ENCODE results near the gene PPP1R1C. TPM values are rescaled to one million over a fixed set of nuclear protein-coding genes. Genes with fewer than 3 reads are reported as not detected.
A peak's percentile ranks its signal among the peaks of the same experiment; 100 is the strongest.

Gene PPP1R1C
- polyA plus RNA-seq, 4 donors: 0.33 to 2.4 TPM; not detected in 2

- DNase-seq (peak; percentile 36 to 74), FAIRE-seq (no peak)
- Histone ChIP-seq H3K27ac (ENCODE audit: low read depth in 1 of 3, low read length in 2 of 3) (no peak overlapping the region), H3K27me3 (ENCODE audit: control insufficient read depth in 3 of 3, insufficient read depth in 3 of 3, low read length in 3 of 3) (no peaks in the 10 kb centered on the region), H3K4me3 (ENCODE audit: low read depth in 1 of 3, low read length in 3 of 3) (no peak overlapping the region), H3K36me3 (ENCODE audit: control insufficient read depth in 3 of 3, insufficient read depth in 2 of 3, low read depth in 1 of 3, low read length in 3 of 3) (no peaks in the 10 kb centered on the region), H3K4me1 (ENCODE audit: control insufficient read depth in 3 of 3, insufficient read depth in 2 of 3, low read depth in 1 of 3, low read length in 2 of 3) (peaks cover 0 to 7% (median 0%) of the 10 kb centered on the region in 3 donors), H3K9me3 (ENCODE audit: control insufficient read depth in 2 of 2, insufficient read depth in 1 of 2, low read depth in 1 of 2, low read length in 1 of 2) (no peaks in the 10 kb centered on the region)
- 10 to 54% (median 29%) methylated on average over 3 of the region's 3 CpGs for WGBS, 3 donors
Measured at GRCh38 chr2:182078988-182079602, 93.4 kb downstream of the PPP1R1C start.

- H3K27ac ChIP-seq (ENCODE audit: low read depth in 1 of 3, low read length in 2 of 3): no peak overlapping the region
- FAIRE-seq: no peak
- no peak for DNase-seq
Measured at GRCh38 chr2:182080493-182080892, 94.8 kb downstream of the PPP1R1C start.

GRCh38 chr2:182081602-182082260, 96.1 kb downstream of the PPP1R1C start:
- DNase-seq (no peak), FAIRE-seq (no peak)
- H3K9me3 ChIP-seq (ENCODE audit: control insufficient read depth in 2 of 2, insufficient read depth in 1 of 2, low read depth in 1 of 2, low read length in 1 of 2): no peaks in the 10 kb centered on the region
- no peak overlapping the region for H3K27ac ChIP-seq (ENCODE audit: low read depth in 1 of 3, low read length in 2 of 3)
- no peaks in the 10 kb centered on the region for H3K27me3 ChIP-seq (ENCODE audit: control insufficient read depth in 3 of 3, insufficient read depth in 3 of 3, low read length in 3 of 3)
- 20 to 63% (median 50%) methylated on average over 4 of the region's 4 CpGs for WGBS, 3 donors
- no peaks in the 10 kb centered on the region for H3K36me3 ChIP-seq (ENCODE audit: control insufficient read depth in 3 of 3, insufficient read depth in 2 of 3, low read depth in 1 of 3, low read length in 3 of 3)
- peaks cover 0 to 7% (median 0%) of the 10 kb centered on the region in 3 donors for H3K4me1 ChIP-seq (ENCODE audit: control insufficient read depth in 3 of 3, insufficient read depth in 2 of 3, low read depth in 1 of 3, low read length in 2 of 3)
- no peak overlapping the region for H3K4me3 ChIP-seq (ENCODE audit: low read depth in 1 of 3, low read length in 3 of 3)

More at GRCh38 chr2:182080493-182080892, 94.8 kb downstream of the PPP1R1C start:
- Histone ChIP-seq H3K4me1 (ENCODE audit: control insufficient read depth in 3 of 3, insufficient read depth in 2 of 3, low read depth in 1 of 3, low read length in 2 of 3) (peaks cover 0 to 7% (median 0%) of the 10 kb centered on the region in 3 donors), H3K4me3 (ENCODE audit: low read depth in 1 of 3, low read length in 3 of 3) (no peak overlapping the region), H3K9me3 (ENCODE audit: control insufficient read depth in 2 of 2, insufficient read depth in 1 of 2, low read depth in 1 of 2, low read length in 1 of 2) (no peaks in the 10 kb centered on the region), H3K27me3 (ENCODE audit: control insufficient read depth in 3 of 3, insufficient read depth in 3 of 3, low read length in 3 of 3) (no peaks in the 10 kb centered on the region), H3K36me3 (ENCODE audit: control insufficient read depth in 3 of 3, insufficient read depth in 2 of 3, low read depth in 1 of 3, low read length in 3 of 3) (no peaks in the 10 kb centered on the region)
- WGBS, 3 donors: 87 to 94% (median 92%) methylated on average over 2 of the region's 2 CpGs

- WGBS, 3 donors: 60 to 86% (median 85%) methylated on average over 3 of the region's 3 CpGs
- Histone ChIP-seq H3K27me3 (ENCODE audit: control insufficient read depth in 3 of 3, insufficient read depth in 3 of 3, low read length in 3 of 3) (no peaks in the 10 kb centered on the region), H3K27ac (ENCODE audit: low read depth in 1 of 3, low read length in 2 of 3) (no peak overlapping the region), H3K4me3 (ENCODE audit: low read depth in 1 of 3, low read length in 3 of 3) (no peak overlapping the region), H3K9me3 (ENCODE audit: control insufficient read depth in 2 of 2, insufficient read depth in 1 of 2, low read depth in 1 of 2, low read length in 1 of 2) (peaks cover 0 to 9% of the 10 kb centered on the region in 2 donors), H3K36me3 (ENCODE audit: control insufficient read depth in 3 of 3, insufficient read depth in 2 of 3, low read depth in 1 of 3, low read length in 3 of 3) (no peaks in the 10 kb centered on the region), H3K4me1 (ENCODE audit: control insufficient read depth in 3 of 3, insufficient read depth in 2 of 3, low read depth in 1 of 3, low read length in 2 of 3) (no peaks in the 10 kb centered on the region)
- FAIRE-seq (no peak), DNase-seq (no peak)
Measured at GRCh38 chr2:182088681-182089320, 103.1 kb downstream of the PPP1R1C start.

- H3K27ac ChIP-seq (ENCODE audit: low read depth in 1 of 3, low read length in 2 of 3): no peak overlapping the region
- 62 to 73% (median 72%) methylated on average over 3 of the region's 3 CpGs for WGBS, 3 donors
- no peak overlapping the region for H3K4me3 ChIP-seq (ENCODE audit: low read depth in 1 of 3, low read length in 3 of 3)
- no peaks in the 10 kb centered on the region for H3K27me3 ChIP-seq (ENCODE audit: control insufficient read depth in 3 of 3, insufficient read depth in 3 of 3, low read length in 3 of 3)
- no peaks in the 10 kb centered on the region for H3K36me3 ChIP-seq (ENCODE audit: control insufficient read depth in 3 of 3, insufficient read depth in 2 of 3, low read depth in 1 of 3, low read length in 3 of 3)
- no peaks in the 10 kb centered on the region for H3K4me1 ChIP-seq (ENCODE audit: control insufficient read depth in 3 of 3, insufficient read depth in 2 of 3, low read depth in 1 of 3, low read length in 2 of 3)
- peaks cover 0 to 9% of the 10 kb centered on the region in 2 donors for H3K9me3 ChIP-seq (ENCODE audit: control insufficient read depth in 2 of 2, insufficient read depth in 1 of 2, low read depth in 1 of 2, low read length in 1 of 2)
- no peak for DNase-seq
- peak; percentile 5 for FAIRE-seq
Measured at GRCh38 chr2:182090486-182090885, 104.8 kb downstream of the PPP1R1C start.

GRCh38 chr2:182097571-182098164, 112.0 kb downstream of the PPP1R1C start:
- peaks cover 1 to 9% of the 10 kb centered on the region in 2 donors for H3K9me3 ChIP-seq (ENCODE audit: control insufficient read depth in 2 of 2, insufficient read depth in 1 of 2, low read depth in 1 of 2, low read length in 1 of 2)
- no peak overlapping the region for H3K4me3 ChIP-seq (ENCODE audit: low read depth in 1 of 3, low read length in 3 of 3)
- FAIRE-seq: no peak
- no peaks in the 10 kb centered on the region for H3K4me1 ChIP-seq (ENCODE audit: control insufficient read depth in 3 of 3, insufficient read depth in 2 of 3, low read depth in 1 of 3, low read length in 2 of 3)
- 53 to 62% (median 59%) methylated on average over 2 of the region's 2 CpGs for WGBS, 3 donors
- DNase-seq: no peak
- no peak overlapping the region for H3K27ac ChIP-seq (ENCODE audit: low read depth in 1 of 3, low read length in 2 of 3)
- no peaks in the 10 kb centered on the region for H3K27me3 ChIP-seq (ENCODE audit: control insufficient read depth in 3 of 3, insufficient read depth in 3 of 3, low read length in 3 of 3)
- H3K36me3 ChIP-seq (ENCODE audit: control insufficient read depth in 3 of 3, insufficient read depth in 2 of 3, low read depth in 1 of 3, low read length in 3 of 3): no peaks in the 10 kb centered on the region

- WGBS, 3 donors: 17 to 57% (median 37%) methylated on average over 1 of the region's 1 CpG
Measured at GRCh38 chr2:182098648-182099047, 113.0 kb downstream of the PPP1R1C start.

GRCh38 chr2:182101263-182101662, 115.6 kb downstream of the PPP1R1C start:
- no peak overlapping the region for H3K4me3 ChIP-seq (ENCODE audit: low read depth in 1 of 3, low read length in 3 of 3)
- no peaks in the 10 kb centered on the region for H3K36me3 ChIP-seq (ENCODE audit: control insufficient read depth in 3 of 3, insufficient read depth in 2 of 3, low read depth in 1 of 3, low read length in 3 of 3)
- H3K9me3 ChIP-seq (ENCODE audit: control insufficient read depth in 2 of 2, insufficient read depth in 1 of 2, low read depth in 1 of 2, low read length in 1 of 2): peaks cover under 1 to 1% of the 10 kb centered on the region in 2 donors
- no peaks in the 10 kb centered on the region for H3K27me3 ChIP-seq (ENCODE audit: control insufficient read depth in 3 of 3, insufficient read depth in 3 of 3, low read length in 3 of 3)
- H3K4me1 ChIP-seq (ENCODE audit: control insufficient read depth in 3 of 3, insufficient read depth in 2 of 3, low read depth in 1 of 3, low read length in 2 of 3): no peaks in the 10 kb centered on the region
- H3K27ac ChIP-seq (ENCODE audit: low read depth in 1 of 3, low read length in 2 of 3): no peak overlapping the region
- no peak for DNase-seq
- no peak for FAIRE-seq

More at GRCh38 chr2:182098648-182099047, 113.0 kb downstream of the PPP1R1C start:
- DNase-seq: no peak
- H3K4me1 ChIP-seq (ENCODE audit: control insufficient read depth in 3 of 3, insufficient read depth in 2 of 3, low read depth in 1 of 3, low read length in 2 of 3): no peaks in the 10 kb centered on the region
- H3K27ac ChIP-seq (ENCODE audit: low read depth in 1 of 3, low read length in 2 of 3): no peak overlapping the region
- no peak overlapping the region for H3K4me3 ChIP-seq (ENCODE audit: low read depth in 1 of 3, low read length in 3 of 3)
- no peaks in the 10 kb centered on the region for H3K27me3 ChIP-seq (ENCODE audit: control insufficient read depth in 3 of 3, insufficient read depth in 3 of 3, low read length in 3 of 3)
- FAIRE-seq: no peak
- H3K9me3 ChIP-seq (ENCODE audit: control insufficient read depth in 2 of 2, insufficient read depth in 1 of 2, low read depth in 1 of 2, low read length in 1 of 2): peaks cover 0 to 1% of the 10 kb centered on the region in 2 donors
- H3K36me3 ChIP-seq (ENCODE audit: control insufficient read depth in 3 of 3, insufficient read depth in 2 of 3, low read depth in 1 of 3, low read length in 3 of 3): no peaks in the 10 kb centered on the region
